Lung (tissue), 12 donors: ENCODE measurements around the gene TMEM196. TPM values are rescaled to one million over a fixed set of nuclear protein-coding genes. Genes with fewer than 3 reads are reported as not detected.

Experiments
- ATAC-seq: fragments of 200-7000 bp; cut with Tn5 transposase; one replicate; pipeline ENCODE4 v1.9.1; 2020; ENCODE audit warnings: moderate number of reproducible peaks; ENCODE audit not compliant: insufficient read depth, low FRiP score
- DNase-seq, 3 donors: peaks; one replicate each; pipeline ENCODE4 v3.0.0-alpha.2; 2013 to 2017
- H3K27ac ChIP-seq, 2 donors: one replicate each; pipeline ENCODE4 v1.5.1; 2013; ENCODE audit warnings: mild to moderate bottlenecking in 2 of 2, moderate library complexity in 2 of 2, control low read depth in 1 of 2, inconsistent platforms in 1 of 2, low read depth in 1 of 2, low read length in 1 of 2
- H3K27me3 ChIP-seq, 3 donors: one replicate each; pipeline ENCODE4 v1.5.1; 2013; ENCODE audit warnings: low read length in 2 of 3; ENCODE audit not compliant: control insufficient read depth in 3 of 3, insufficient read depth in 3 of 3
- H3K36me3 ChIP-seq, 4 donors: one replicate each; pipeline ENCODE4 v1.5.1; 2013; ENCODE audit warnings: low read length in 4 of 4, mild to moderate bottlenecking in 1 of 4, moderate library complexity in 1 of 4; ENCODE audit not compliant: control insufficient read depth in 4 of 4, insufficient read depth in 4 of 4
- H3K4me1 ChIP-seq, 5 donors: one replicate each; pipeline ENCODE4 v1.5.1; 2013; ENCODE audit warnings: low read length in 5 of 5, mild to moderate bottlenecking in 2 of 5, moderate library complexity in 1 of 5; ENCODE audit not compliant: control insufficient read depth in 5 of 5, insufficient read depth in 5 of 5
- H3K4me3 ChIP-seq: one replicate; pipeline ENCODE4 v1.5.1; 2013; ENCODE audit warnings: mild to moderate bottlenecking, control low read depth, moderate library complexity
- H3K9ac ChIP-seq, 2 donors: one replicate each; pipeline ENCODE4 v1.5.1; 2013; ENCODE audit warnings: low read length in 2 of 2, control low read depth in 1 of 2; ENCODE audit not compliant: insufficient read depth in 1 of 2
- H3K9me3 ChIP-seq, 4 donors: one replicate each; pipeline ENCODE4 v1.5.1; 2013; ENCODE audit warnings: low read length in 3 of 4, mild to moderate bottlenecking in 1 of 4, moderate library complexity in 1 of 4; ENCODE audit not compliant: control insufficient read depth in 4 of 4, insufficient read depth in 3 of 4
- CTCF ChIP-seq: IDR thresholded peaks from 2 replicates; pipeline ENCODE4 v1.5.1; 2012; ENCODE audit warnings: mild to moderate bottlenecking; ENCODE audit errors: control extremely low read depth, extremely low read depth
- WGBS, 2 donors: extraction: QIAGEN DNeasy Blood & Tissue Kit; methylation state at CpG; one replicate each; pipeline ENCODE4 v1.1.7; 2013; 5-methylcytosine and 5-hydroxymethylcytosine counted together
- polyA plus RNA-seq, 2 donors: library from polyadenylated mRNA; stranded (reverse); fragments of 200-250 nt; gene quantifications; one replicate each; pipeline ENCODE4 v1.2.1, GENCODE V29; 2013
- total RNA-seq, 2 donors: library from RNA; depleted of rRNA in 1 of 2; stranded (reverse); fragments of >200 nt in 1 of 2; gene quantifications; one replicate each; pipeline ENCODE4 v1.2.1, GENCODE V29; 2014 to 2021
- donor health status: control.
- donor health status: control.
- donor health status: Bipolar disorder and iron deficiency.
- donor health status: healthy.
- donor health status: DM: yes; HTN: yes; CAD: no.

Gene TMEM196
- total and polyA plus RNA-seq, 4 donors = 0.06 TPM; not detected in 3

- DNase-seq (peak in 2 of 3 donors; percentile 42 to 50), ATAC-seq (no peak)
- no peak for TF ChIP-seq CTCF
- H3K27me3 ChIP-seq = no peaks in the 10 kb centered on the region
- H3K4me1 ChIP-seq = no peaks in the 10 kb centered on the region
- H3K36me3 ChIP-seq = no peaks in the 10 kb centered on the region
- WGBS, 2 donors = 32 to 43% methylated on average over 4 of the region's 4 CpGs
- H3K27ac ChIP-seq = no peak overlapping the region
- no peak overlapping the region for H3K4me3 ChIP-seq
- no peaks in the 10 kb centered on the region for H3K9me3 ChIP-seq
- peak overlapping the region in 1 of 2 donors; percentile 28 for H3K9ac ChIP-seq
Measured at GRCh38 chr7:19747740-19748339, 25.6 kb downstream of the TMEM196 start.

- Histone ChIP-seq H3K4me1 (no peaks in the 10 kb centered on the region), H3K9me3 (no peaks in the 10 kb centered on the region), H3K9ac (no peak overlapping the region), H3K4me3 (no peak overlapping the region), H3K27ac (no peak overlapping the region), H3K27me3 (no peaks in the 10 kb centered on the region), H3K36me3 (no peaks in the 10 kb centered on the region)
- DNase-seq (no peak), ATAC-seq (no peak)
- no peak for TF ChIP-seq CTCF
- 54 to 68% methylated on average over 1 of the region's 1 CpG for WGBS, 2 donors
Measured at GRCh38 chr7:19744075-19744474, 29.3 kb downstream of the TMEM196 start.

GRCh38 chr7:19728716-19729115 is 44.7 kb downstream of the TMEM196 start:
- 81 to 95% methylated on average over 3 of the region's 3 CpGs for WGBS, 2 donors
- Histone ChIP-seq H3K4me3 (no peak overlapping the region), H3K36me3 (no peaks in the 10 kb centered on the region), H3K27me3 (peaks cover 0 to 2% (median 0%) of the 10 kb centered on the region in 3 donors), H3K9ac (no peak overlapping the region), H3K9me3 (no peaks in the 10 kb centered on the region), H3K4me1 (no peaks in the 10 kb centered on the region), H3K27ac (no peak overlapping the region)
- TF ChIP-seq CTCF = no peak
- DNase-seq (no peak), ATAC-seq (no peak)

- no peak for DNase-seq
- Histone ChIP-seq H3K4me3 (no peak overlapping the region), H3K36me3 (no peaks in the 10 kb centered on the region), H3K27ac (no peak overlapping the region), H3K9ac (no peak overlapping the region), H3K4me1 (no peaks in the 10 kb centered on the region), H3K9me3 (no peaks in the 10 kb centered on the region), H3K27me3 (peaks cover 0 to 2% (median 0%) of the 10 kb centered on the region in 3 donors)
- no peak for TF ChIP-seq CTCF
- no peak for ATAC-seq
- 80 to 88% methylated on average over 5 of the region's 5 CpGs for WGBS, 2 donors
Measured at GRCh38 chr7:19725770-19726169, 47.6 kb downstream of the TMEM196 start.
